ENCODE measurements around the gene PKD2. TPM values are rescaled to one million over a fixed set of nuclear protein-coding genes. Genes with fewer than 3 reads are reported as not detected.

PKD2 gene
- total RNA-seq, 1 donor from 2014 or later, result 40.4 TPM

DNA sequence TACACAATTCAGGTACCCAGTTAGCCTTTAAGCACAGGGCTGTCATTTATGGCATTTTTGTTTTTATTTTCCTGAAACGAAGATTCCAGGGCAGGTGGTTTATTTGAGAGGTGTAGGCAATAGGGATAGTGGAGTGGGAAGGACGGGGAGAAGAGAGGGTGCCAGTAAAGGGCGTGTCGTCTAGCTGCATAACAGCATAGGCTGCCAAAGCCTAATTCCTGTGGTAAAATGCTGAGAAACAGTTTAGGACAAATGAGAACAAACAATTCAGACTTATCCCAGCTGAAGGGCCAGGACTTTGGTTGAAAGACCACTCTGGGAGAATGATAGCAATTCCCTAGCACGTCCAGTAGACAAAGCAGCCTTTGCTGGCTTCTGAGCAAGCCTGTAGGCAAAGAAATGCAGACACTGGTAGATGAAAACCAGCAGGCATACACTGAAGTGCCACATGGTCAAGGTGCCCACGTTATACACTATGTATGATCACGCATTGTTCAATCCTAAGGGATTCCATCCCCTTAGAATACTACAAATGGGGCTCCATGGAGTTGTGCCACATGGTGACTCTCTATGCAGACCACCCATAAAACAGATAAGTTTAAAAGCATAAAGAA lies 70.6 kb downstream of the PKD2 start:
- H2AFZ ChIP-seq (replicated peaks), result no peak overlapping the region
- no peaks in the 10 kb centered on the region for H3K4me1 ChIP-seq
- no peaks in the 10 kb centered on the region for H3F3A ChIP-seq (ENCODE audit: low read depth)
- no peaks in the 10 kb centered on the region for H3K79me2 ChIP-seq (ENCODE audit: low read depth)
- no peak for DNase-seq (ENCODE audit: low spot score)
- peaks cover 20% of the 10 kb centered on the region for H3K36me3 ChIP-seq
- no peak overlapping the region for H3K27ac Mint-ChIP-seq
- H3K4me3 ChIP-seq, result no peak overlapping the region
- TF ChIP-seq, protein P1, sequence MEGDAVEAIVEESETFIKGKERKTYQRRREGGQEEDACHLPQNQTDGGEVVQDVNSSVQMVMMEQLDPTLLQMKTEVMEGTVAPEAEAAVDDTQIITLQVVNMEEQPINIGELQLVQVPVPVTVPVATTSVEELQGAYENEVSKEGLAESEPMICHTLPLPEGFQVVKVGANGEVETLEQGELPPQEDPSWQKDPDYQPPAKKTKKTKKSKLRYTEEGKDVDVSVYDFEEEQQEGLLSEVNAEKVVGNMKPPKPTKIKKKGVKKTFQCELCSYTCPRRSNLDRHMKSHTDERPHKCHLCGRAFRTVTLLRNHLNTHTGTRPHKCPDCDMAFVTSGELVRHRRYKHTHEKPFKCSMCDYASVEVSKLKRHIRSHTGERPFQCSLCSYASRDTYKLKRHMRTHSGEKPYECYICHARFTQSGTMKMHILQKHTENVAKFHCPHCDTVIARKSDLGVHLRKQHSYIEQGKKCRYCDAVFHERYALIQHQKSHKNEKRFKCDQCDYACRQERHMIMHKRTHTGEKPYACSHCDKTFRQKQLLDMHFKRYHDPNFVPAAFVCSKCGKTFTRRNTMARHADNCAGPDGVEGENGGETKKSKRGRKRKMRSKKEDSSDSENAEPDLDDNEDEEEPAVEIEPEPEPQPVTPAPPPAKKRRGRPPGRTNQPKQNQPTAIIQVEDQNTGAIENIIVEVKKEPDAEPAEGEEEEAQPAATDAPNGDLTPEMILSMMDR (IDR thresholded peaks at IDR 0.05), result no peak
- TF ChIP-seq EZH2phosphoT487 (IDR thresholded peaks at IDR 0.05) (no peak), EZH2 (IDR thresholded peaks at IDR 0.05) (no peak)
- H3K4me2 ChIP-seq, result no peak overlapping the region
- no peaks in the 10 kb centered on the region for H3K4me1 Mint-ChIP-seq
- no peak overlapping the region for H3K9ac ChIP-seq
- no peaks in the 10 kb centered on the region for H3K9me3 ChIP-seq (ENCODE audit: low read depth)
- H3K9me3 Mint-ChIP-seq, result no peaks in the 10 kb centered on the region
- H3K27me3 Mint-ChIP-seq (ENCODE audit: insufficient read depth, low read depth), result peaks cover 6% of the 10 kb centered on the region
- no peaks in the 10 kb centered on the region for H4K20me1 ChIP-seq (ENCODE audit: low read depth)
- no peak overlapping the region for H3K4me3 Mint-ChIP-seq
- H3K36me3 Mint-ChIP-seq, result peaks cover 23% of the 10 kb centered on the region
- no peak overlapping the region for H3K27ac ChIP-seq
- no peaks in the 10 kb centered on the region for H3K27me3 ChIP-seq

DNA sequence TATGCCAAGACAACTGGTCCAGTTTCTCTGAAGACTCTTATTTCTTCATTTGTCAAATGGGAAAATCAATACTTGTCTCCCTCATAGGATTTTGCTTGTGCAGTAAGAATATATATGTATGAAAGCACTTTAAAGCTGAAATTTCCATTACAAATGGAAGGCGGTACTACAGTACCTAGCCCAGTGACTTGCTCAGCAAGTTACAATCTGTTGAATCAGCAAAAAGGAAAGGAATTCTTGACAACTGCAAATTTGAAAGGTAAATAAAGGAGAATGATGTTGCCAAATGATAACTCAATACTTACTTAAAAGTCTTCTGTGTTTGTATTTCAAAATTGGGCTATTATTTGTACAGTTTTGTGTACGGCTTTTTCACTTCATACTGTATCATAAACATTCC lies 71.1 kb downstream of the PKD2 start:
- TF ChIP-seq, protein P1 (IDR thresholded peaks at IDR 0.05), result no peak
- no peak for TF ChIP-seq EZH2 (IDR thresholded peaks at IDR 0.05)
- TF ChIP-seq EZH2phosphoT487 (IDR thresholded peaks at IDR 0.05), result no peak
- no peak for DNase-seq (ENCODE audit: low spot score)
- peaks cover 23% of the 10 kb centered on the region for H3K36me3 Mint-ChIP-seq
- peaks cover 20% of the 10 kb centered on the region for H3K36me3 ChIP-seq
- no peaks in the 10 kb centered on the region for H3K27me3 ChIP-seq
- H3K27ac Mint-ChIP-seq, result no peak overlapping the region
- no peak overlapping the region for H3K27ac ChIP-seq
- H3K4me1 ChIP-seq, result no peaks in the 10 kb centered on the region
- H4K20me1 ChIP-seq (ENCODE audit: low read depth), result no peaks in the 10 kb centered on the region
- H3K27me3 Mint-ChIP-seq (ENCODE audit: insufficient read depth, low read depth), result peaks cover 7% of the 10 kb centered on the region
- no peak overlapping the region for H3K4me2 ChIP-seq
- H3K9me3 ChIP-seq (ENCODE audit: low read depth), result no peaks in the 10 kb centered on the region
- H3F3A ChIP-seq (ENCODE audit: low read depth), result no peaks in the 10 kb centered on the region
- H3K4me3 Mint-ChIP-seq, result no peak overlapping the region
- H3K79me2 ChIP-seq (ENCODE audit: low read depth), result no peaks in the 10 kb centered on the region
- no peaks in the 10 kb centered on the region for H3K9me3 Mint-ChIP-seq
- H3K9ac ChIP-seq, result no peak overlapping the region
- H3K4me1 Mint-ChIP-seq, result no peaks in the 10 kb centered on the region
- no peak overlapping the region for H2AFZ ChIP-seq (replicated peaks)
- no peak overlapping the region for H3K4me3 ChIP-seq

DNA sequence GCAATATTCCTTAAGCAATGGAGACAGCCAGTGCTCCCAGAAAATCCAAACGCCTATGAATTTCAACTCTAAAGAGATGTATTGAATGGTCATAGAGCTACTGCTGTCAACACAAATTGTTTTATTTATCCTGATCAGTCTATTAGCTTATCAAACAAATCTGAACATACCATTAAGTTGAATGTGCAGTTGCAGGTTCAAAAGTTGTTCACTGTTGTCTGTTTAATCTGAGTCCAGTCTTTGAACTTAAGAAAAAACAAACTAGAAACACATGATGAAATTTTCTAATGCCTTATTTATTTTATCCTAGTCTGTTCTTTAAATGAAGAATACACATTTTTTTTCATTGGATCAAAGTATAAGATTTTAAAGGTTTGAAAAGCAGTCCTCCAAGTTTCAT lies 73.2 kb downstream of the PKD2 start:
- no peaks in the 10 kb centered on the region for H3K4me1 Mint-ChIP-seq

More for the DNA sequence above, 73.2 kb downstream of the PKD2 start:
- Histone ChIP-seq H3K27ac (no peak overlapping the region), H3K79me2 (ENCODE audit: low read depth) (no peaks in the 10 kb centered on the region), H3K27me3 (no peaks in the 10 kb centered on the region), H4K20me1 (ENCODE audit: low read depth) (no peaks in the 10 kb centered on the region), H3K9ac (no peak overlapping the region), H3K4me1 (no peaks in the 10 kb centered on the region), H3F3A (ENCODE audit: low read depth) (no peaks in the 10 kb centered on the region), H2AFZ (replicated peaks) (no peak overlapping the region), H3K4me3 (no peak overlapping the region), H3K4me2 (no peak overlapping the region), H3K36me3 (peaks cover 10% of the 10 kb centered on the region), H3K9me3 (ENCODE audit: low read depth) (no peaks in the 10 kb centered on the region)
- TF ChIP-seq EZH2phosphoT487 (IDR thresholded peaks at IDR 0.05) (no peak), EZH2 (IDR thresholded peaks at IDR 0.05) (no peak)
- TF ChIP-seq, protein P1 (IDR thresholded peaks at IDR 0.05), result no peak
- H3K27ac Mint-ChIP-seq, result no peak overlapping the region
- H3K27me3 Mint-ChIP-seq (ENCODE audit: insufficient read depth, low read depth), result peaks cover 7% of the 10 kb centered on the region
- peaks cover 2% of the 10 kb centered on the region for H3K9me3 Mint-ChIP-seq
- no peak overlapping the region for H3K4me3 Mint-ChIP-seq
- no peak for DNase-seq (ENCODE audit: low spot score)
- peaks cover 11% of the 10 kb centered on the region for H3K36me3 Mint-ChIP-seq

Measured in neural progenitor cell (in vitro differentiated cells).